Transverse colon (tissue), 4 donors: ENCODE data around the gene JCHAIN.

Source experiments
- CTCF ChIP-seq, 5 experiments: fragments of 200-600 bp in 3 of 5; fragments of 450-650 bp in 2 of 5; sonication (generic) in 3 of 5; IDR thresholded peaks; 1 replicate in 2 of 5; 2 replicates in 3 of 5; pipeline ENCODE4 v1.5.1; 2016 to 2017; ENCODE audit warnings: antibody characterized with exemption in 5 of 5, inconsistent platforms in 3 of 5, mild to moderate bottlenecking in 2 of 5, moderate library complexity in 1 of 5
- EP300 ChIP-seq: sonication (generic); formaldehyde crosslinking; IDR thresholded peaks from one replicate; pipeline ENCODE4 v1.6.1; 2017; ENCODE audit warnings: antibody characterized with exemption, low read depth
- POLR2A ChIP-seq: fragments of 450-650 bp; IDR thresholded peaks from one replicate; pipeline ENCODE4 v1.6.1; 2016; ENCODE audit warnings: antibody characterized with exemption, mild to moderate bottlenecking, moderate library complexity
- POLR2AphosphoS5 ChIP-seq, 3 donors: sonication (generic); formaldehyde crosslinking; IDR thresholded peaks; one replicate each; pipeline ENCODE4 v1.6.1; 2016; ENCODE audit warnings: antibody characterized with exemption in 3 of 3

GRCh38 chr4:70654605-70655011 lies 11.7 kb downstream of the JCHAIN start:
- TF ChIP-seq POLR2A: no peak
- TF ChIP-seq EP300: no peak
- TF ChIP-seq CTCF (IDR thresholded peaks at IDR 0.05): no peak
- TF ChIP-seq POLR2AphosphoS5 (IDR thresholded peaks at IDR 0.05): no peak
